ENCODE measurements around the gene LILRA1. TPM values are rescaled to one million over a fixed set of nuclear protein-coding genes. Genes with fewer than 3 reads are reported as not detected.

LILRA1 gene
- total RNA-seq, result not detected in 2 replicates

DNA sequence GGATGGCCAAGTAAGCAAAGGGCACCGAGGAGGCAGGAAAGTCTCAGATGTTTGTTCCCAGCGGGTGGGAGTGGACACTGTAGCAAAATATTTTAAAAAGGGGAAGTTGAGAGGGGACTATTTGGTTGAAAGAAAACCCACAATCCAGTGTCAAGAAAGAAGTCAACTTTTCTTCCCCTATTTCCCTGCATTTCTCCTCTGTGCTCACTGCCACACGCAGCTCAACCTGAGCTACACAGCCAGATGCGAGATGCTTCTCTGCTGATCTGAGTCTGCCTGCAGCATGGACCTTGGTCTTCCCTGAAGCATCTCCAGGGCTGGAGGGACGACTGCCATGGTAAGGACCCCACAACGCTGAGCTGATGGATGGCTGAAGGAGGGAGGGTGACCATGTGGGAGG, at the start of gene LILRA1:
TSS of gene LILRA1 (plus strand) at position 188 of the 400 bp plus-strand sequence. CDS start 613 bp downstream, outside the sequence.

DNA sequence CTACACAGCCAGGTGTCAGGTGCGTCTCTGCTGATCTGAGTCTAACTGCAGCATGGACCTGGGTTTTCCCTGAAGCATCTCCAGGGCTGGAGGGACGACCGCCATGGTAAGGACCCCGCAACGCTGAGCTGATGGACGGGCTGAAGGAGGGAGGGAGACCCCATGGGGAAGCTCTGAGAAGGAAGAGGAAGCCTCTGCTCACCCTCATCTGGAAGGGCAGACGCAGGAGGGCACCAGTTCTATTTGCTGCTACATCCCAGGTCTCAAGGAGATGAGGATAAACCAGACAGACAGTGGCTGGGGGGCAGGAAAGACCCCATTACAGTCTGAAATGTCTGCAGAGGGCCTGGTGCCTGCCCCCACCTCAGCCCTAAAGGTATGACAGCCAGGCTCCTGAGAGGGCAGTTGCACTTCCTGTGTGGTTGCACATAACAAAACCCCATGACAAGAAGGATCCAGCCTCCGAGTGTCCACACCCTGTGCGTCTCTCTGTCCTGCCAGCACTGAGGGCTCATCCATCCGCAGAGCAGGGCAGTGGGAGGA, 20.0 kb upstream of the LILRA1 start, which contains the start of gene LILRA2:
TSS of gene LILRA2 (plus strand) at position 461 of the 543 bp plus-strand sequence. CDS start 89 bp downstream, outside the sequence.

DNA sequence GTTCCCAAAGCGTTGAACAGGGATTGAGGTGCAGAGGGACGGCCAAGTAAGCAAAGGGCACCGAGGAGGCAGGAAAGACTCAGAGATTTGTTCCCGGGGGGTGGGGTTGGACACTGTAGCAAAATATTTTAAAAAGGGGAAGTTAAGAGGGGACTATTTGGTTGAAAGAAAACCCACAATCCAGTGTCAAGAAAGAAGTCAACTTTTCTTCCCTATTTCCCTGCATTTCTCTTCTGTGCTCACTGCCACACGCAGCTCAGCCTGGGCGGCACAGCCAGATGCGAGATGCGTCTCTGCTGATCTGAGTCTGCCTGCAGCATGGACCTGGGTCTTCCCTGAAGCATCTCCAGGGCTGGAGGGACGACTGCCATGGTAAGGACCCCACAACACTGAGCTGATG, 36.8 kb downstream of the LILRA1 start, which contains the start of gene LILRB1:
TSS of gene LILRB1 (plus strand) at position 223 of the 400 bp plus-strand sequence. CDS start 590 bp downstream, outside the sequence.

Other genes starting within 250 kb of the LILRA1 start
- not detected in 2 replicates for gene LAIR1, start 228.7 kb upstream of the LILRA1 start, total RNA-seq
- gene TTYH1, start 178.2 kb upstream of the LILRA1 start, total RNA-seq, result not detected in 2 replicates
- 24.9 and 54.1 TPM in 2 replicates for gene LENG8, start 144.4 kb upstream of the LILRA1 start, total RNA-seq
- gene LENG9, start 129.9 kb upstream of the LILRA1 start, total RNA-seq, result 4.8 and 4.9 TPM in 2 replicates
- gene CDC42EP5, start 120.3 kb upstream of the LILRA1 start, total RNA-seq, result 53.5 and 74.6 TPM in 2 replicates
- gene LAIR2, start 90.8 kb upstream of the LILRA1 start, total RNA-seq, result not detected in 2 replicates
- gene LILRA2, start 19.8 kb upstream of the LILRA1 start, total RNA-seq, result not detected in 2 replicates
- not detected in 2 replicates for gene LILRB1, start 36.9 kb downstream of the LILRA1 start, total RNA-seq
- not detected in 2 replicates for gene LILRB4, start 69.4 kb downstream of the LILRA1 start, total RNA-seq
- gene KIR3DL3, start 130.8 kb downstream of the LILRA1 start, total RNA-seq, result not detected in 2 replicates
- not detected in 2 replicates for gene KIR2DL3, start 144.9 kb downstream of the LILRA1 start, total RNA-seq
- not detected in 2 replicates for gene KIR2DL1, start 176.2 kb downstream of the LILRA1 start, total RNA-seq
- gene KIR2DL4, start 210.0 kb downstream of the LILRA1 start, total RNA-seq, result not detected in 2 replicates
- gene KIR3DL1, start 222.8 kb downstream of the LILRA1 start, total RNA-seq, result not detected in 2 replicates
- gene KIR2DS4, start 239.0 kb downstream of the LILRA1 start, total RNA-seq, result not detected in 2 replicates